Stimulated activated CD8-positive, alpha-beta memory T cell treated with anti-CD3 and anti-CD28 coated beads, Interleukin-7, amount 100 ng/mL, for 1 hour (primary cell): Measurements from ENCODE around the gene NOTUM.

Experiments
- DNase-seq, 2 donors: peaks; one replicate each; pipeline ENCODE4 v3.0.0-alpha.2; 2020; ENCODE audit warnings: low read depth in 2 of 2

Gene NOTUM

GRCh38 chr17:81909966-81910839, 50.8 kb downstream of the NOTUM start:
- no peak for DNase-seq

GRCh38 chr17:81909231-81909630, 51.8 kb downstream of the NOTUM start:
- no peak for DNase-seq

GRCh38 chr17:81908793-81909192, 52.2 kb downstream of the NOTUM start:
- DNase-seq = no peak

- DNase-seq = no peak
Measured at GRCh38 chr17:81907219-81908145, 53.5 kb downstream of the NOTUM start.

GRCh38 chr17:81906476-81907218, 54.3 kb downstream of the NOTUM start:
- DNase-seq = no peak

GRCh38 chr17:81905993-81906392, 55.0 kb downstream of the NOTUM start:
- DNase-seq = no peak

GRCh38 chr17:81905424-81905875, 55.5 kb downstream of the NOTUM start:
- no peak for DNase-seq

- DNase-seq = no peak
Measured at GRCh38 chr17:81904600-81905423, 56.2 kb downstream of the NOTUM start.

- DNase-seq = no peak
Measured at GRCh38 chr17:81903896-81904599, 56.9 kb downstream of the NOTUM start.

GRCh38 chr17:81903415-81903831, 57.6 kb downstream of the NOTUM start:
- DNase-seq = no peak

- no peak for DNase-seq
Measured at GRCh38 chr17:81902653-81903414, 58.2 kb downstream of the NOTUM start.
